ENCODE results near the gene SCFD2. TPM values are rescaled to one million over a fixed set of nuclear protein-coding genes. Genes with fewer than 3 reads are reported as not detected.

SCFD2 gene
- total RNA-seq, 1 experiment from 2014 or later = 7.4 TPM

GRCh38 chr4:53378171-53378482 lies 12.3 kb upstream of the SCFD2 start:
- BruUV-seq (replicated peaks) = no TSS peak

DNA sequence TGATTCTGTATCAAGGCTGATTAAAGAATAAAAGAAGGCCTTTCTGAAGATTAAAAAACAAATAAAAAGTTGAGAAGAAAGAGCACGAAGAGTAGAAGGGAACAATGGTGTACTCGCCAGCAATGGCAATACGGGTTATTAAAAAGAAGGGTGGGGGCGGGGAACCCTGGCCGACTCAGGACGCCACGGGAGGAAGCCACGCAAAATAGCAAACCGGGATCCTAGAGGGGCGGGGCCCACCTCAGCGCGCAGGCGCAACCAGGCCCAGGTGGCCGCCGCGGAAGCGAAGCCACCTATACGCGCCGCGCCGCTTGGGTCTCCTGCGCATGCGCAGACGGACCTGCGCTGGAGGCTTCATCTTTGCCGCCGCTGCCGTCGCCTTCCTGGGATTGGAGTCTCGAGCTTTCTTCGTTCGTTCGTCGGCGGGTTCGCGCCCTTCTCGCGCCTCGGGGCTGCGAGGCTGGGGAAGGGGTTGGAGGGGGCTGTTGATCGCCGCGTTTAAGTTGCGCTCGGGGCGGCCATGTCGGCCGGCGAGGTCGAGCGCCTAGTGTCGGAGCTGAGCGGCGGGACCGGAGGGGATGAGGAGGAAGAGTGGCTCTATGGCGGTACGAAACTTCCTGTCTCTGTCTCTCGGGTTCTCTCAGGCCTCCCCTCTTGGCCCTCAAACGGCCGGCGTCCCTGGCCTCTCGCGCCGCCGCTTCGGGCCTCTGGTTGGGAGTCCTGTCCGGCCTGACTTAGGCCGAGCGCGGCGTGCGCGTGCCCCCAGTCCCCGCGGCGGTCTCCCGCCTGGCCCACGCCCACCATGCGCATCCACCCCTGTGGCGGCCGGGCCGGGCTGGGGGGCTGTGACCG lies 11.7 kb upstream of the SCFD2 start, which contains the start of gene FIP1L1:
TSS of gene FIP1L1 (plus strand) at position 323 of the 852 bp plus-strand sequence. CDS start at position 521, 198 bp downstream.
- Histone ChIP-seq H3K27me3 (ENCODE audit: control insufficient read depth, insufficient read depth, low read length) (no peaks in the 10 kb centered on the region), H3K9me3 (ENCODE audit: control insufficient read depth, insufficient read depth, low read depth, low read length) (no peaks in the 10 kb centered on the region), H3K4me1 (ENCODE audit: control insufficient read depth, insufficient read depth, low read length) (peaks cover 14% of the 10 kb centered on the region; the same call in 1 of the 2 replicates), H3K36me3 (ENCODE audit: control insufficient read depth, insufficient read depth, low read length) (peaks cover 4% of the 10 kb centered on the region; the same call in 1 of the 2 replicates), H3K4me3 (ENCODE audit: low read depth in 2 of 2, low read length in 2 of 2) (peak within 1 kb of the TSS; percentile 68 to 89), H3K27ac (ENCODE audit: low read length) (peak within 1 kb of the TSS; percentile 82)
- CTCF ChIA-PET = no interaction called here
- intact Hi-C loops (cut with micrococcal nuclease; ENCODE audit: unreplicated experiment) = no loop called here
- POLR2A ChIA-PET = interaction anchor here (0.7 kb wide), 1 partner anchor 70 kb away, joined by 3 read pairs; no protein-coding TSS in a partner anchor
- in situ Hi-C loops (cut with HindIII; ENCODE audit: low pct_unique_long_range_greater_than_20kb, low sequenced_read_pairs) = no loop called here
- TSS peak; percentile 77 for BruUV-seq (replicated peaks)
- ATAC-seq = peak; percentile 99
- DNase-seq (ENCODE audit: low read depth, low spot score) = peak; percentile 55
- TF ChIP-seq CTCF (IDR thresholded peaks at IDR 0.05) (no peak), REST (IDR thresholded peaks at IDR 0.05; ENCODE audit: insufficient read depth in 1 of 2, low read depth in 2 of 2, low read length in 1 of 2) (no peak), TCF7L2 (IDR thresholded peaks at IDR 0.05; ENCODE audit: low read depth, low read length) (peak; percentile 50), POLR2AphosphoS5 (IDR thresholded peaks at IDR 0.05; ENCODE audit: low read depth, low read length) (peak; percentile 81)

More at GRCh38 chr4:53378171-53378482, 12.3 kb upstream of the SCFD2 start:
- ATAC-seq (no peak), DNase-seq (ENCODE audit: low read depth, low spot score) (no peak)
- CTCF ChIA-PET = no interaction called here
- H3K36me3 ChIP-seq (ENCODE audit: control insufficient read depth, insufficient read depth, low read length) = peaks cover 4% of the 10 kb centered on the region; the same call in 1 of the 2 replicates
- TF ChIP-seq TCF7L2 (IDR thresholded peaks at IDR 0.05; ENCODE audit: low read depth, low read length) (no peak), POLR2AphosphoS5 (IDR thresholded peaks at IDR 0.05; ENCODE audit: low read depth, low read length) (no peak), SIN3A (IDR thresholded peaks at IDR 0.05; ENCODE audit: borderline replicate concordance, insufficient read depth, low read depth, low read length) (no peak), REST (IDR thresholded peaks at IDR 0.05; ENCODE audit: insufficient read depth in 1 of 2, low read depth in 2 of 2, low read length in 1 of 2) (no peak), CTCF (IDR thresholded peaks at IDR 0.05) (no peak)
- POLR2A ChIA-PET = no interaction called here
- peak overlapping the region; percentile 68 to 89 for H3K4me3 ChIP-seq (ENCODE audit: low read depth in 2 of 2, low read length in 2 of 2)
- no peaks in the 10 kb centered on the region for H3K9me3 ChIP-seq (ENCODE audit: control insufficient read depth, insufficient read depth, low read depth, low read length)
- intact Hi-C loops (cut with micrococcal nuclease; ENCODE audit: unreplicated experiment) (no loop called here), in situ Hi-C loops (cut with HindIII; ENCODE audit: low pct_unique_long_range_greater_than_20kb, low sequenced_read_pairs) (no loop called here)
- peak overlapping the region; percentile 82 for H3K27ac ChIP-seq (ENCODE audit: low read length)
- no peaks in the 10 kb centered on the region for H3K27me3 ChIP-seq (ENCODE audit: control insufficient read depth, insufficient read depth, low read length)
- peaks cover 14% of the 10 kb centered on the region; the same call in 1 of the 2 replicates for H3K4me1 ChIP-seq (ENCODE audit: control insufficient read depth, insufficient read depth, low read length)
